ENCODE measurements around the gene NCAPD3.

NCAPD3 gene

GRCh38 chr11:134146598-134146997, 77.2 kb downstream of the NCAPD3 start:
- Mint-ChIP-seq H3K4me3 (no peak overlapping the region), H3K36me3 (ENCODE audit: low read depth) (peaks cover 37% of the 10 kb centered on the region), H3K27ac (no peak overlapping the region), H3K4me1 (ENCODE audit: low read depth) (no peaks in the 10 kb centered on the region), H3K9me3 (no peaks in the 10 kb centered on the region), H3K27me3 (no peaks in the 10 kb centered on the region)

DNA sequence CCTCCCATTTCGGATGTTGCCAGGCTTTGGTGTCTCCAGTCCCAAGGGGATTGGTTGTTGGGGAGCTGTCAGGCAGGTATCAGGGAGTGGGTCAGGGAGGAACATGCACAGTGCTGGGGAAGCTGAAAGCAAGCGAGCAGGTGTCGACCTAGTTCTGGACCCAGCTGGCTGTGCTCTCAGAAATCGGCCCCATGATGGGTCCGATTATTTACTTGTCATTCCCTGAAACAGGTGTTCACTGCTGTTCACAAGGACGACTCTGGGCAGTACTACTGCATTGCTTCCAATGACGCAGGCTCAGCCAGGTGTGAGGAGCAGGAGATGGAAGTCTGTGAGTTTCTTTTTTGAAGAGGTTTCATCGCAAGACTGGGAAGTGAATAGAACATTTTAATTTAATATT, 78.1 kb downstream of the NCAPD3 start:
- Mint-ChIP-seq H3K36me3 (ENCODE audit: low read depth) (peaks cover 28% of the 10 kb centered on the region), H3K27me3 (no peaks in the 10 kb centered on the region), H3K4me3 (no peak overlapping the region), H3K4me1 (ENCODE audit: low read depth) (no peaks in the 10 kb centered on the region), H3K27ac (no peak overlapping the region), H3K9me3 (no peaks in the 10 kb centered on the region)

- Mint-ChIP-seq H3K36me3 (ENCODE audit: low read depth) (peaks cover 26% of the 10 kb centered on the region), H3K27ac (no peak overlapping the region), H3K9me3 (no peaks in the 10 kb centered on the region), H3K27me3 (no peaks in the 10 kb centered on the region), H3K4me3 (no peak overlapping the region), H3K4me1 (ENCODE audit: low read depth) (peaks cover 1% of the 10 kb centered on the region)
These were observed 79.0 kb downstream of the NCAPD3 start for GRCh38 chr11:134144744-134145143.

DNA sequence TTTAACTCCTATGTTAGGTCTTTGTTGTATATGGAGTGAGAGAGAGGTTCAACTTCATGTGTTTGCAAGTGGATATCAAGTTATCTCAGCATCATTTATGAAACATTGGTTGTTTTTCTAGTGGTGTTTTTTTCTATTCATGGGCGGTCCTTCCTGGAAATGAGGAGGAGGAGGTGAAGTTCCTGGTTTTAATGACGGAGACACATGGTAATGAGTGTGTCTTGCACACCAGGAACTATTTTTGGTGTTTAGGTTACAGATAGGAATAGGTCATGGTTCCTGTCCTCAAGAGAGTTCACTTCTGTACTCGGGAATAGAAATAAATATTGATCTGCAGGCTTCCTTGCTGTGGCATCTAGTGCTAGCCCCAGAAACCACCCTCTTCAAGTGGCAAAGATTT, 80.0 kb downstream of the NCAPD3 start:
- H3K4me3 Mint-ChIP-seq: no peak overlapping the region
- H3K36me3 Mint-ChIP-seq (ENCODE audit: low read depth): peaks cover 16% of the 10 kb centered on the region
- no peaks in the 10 kb centered on the region for H3K9me3 Mint-ChIP-seq
- no peaks in the 10 kb centered on the region for H3K27me3 Mint-ChIP-seq
- H3K27ac Mint-ChIP-seq: peak overlapping the region; percentile 32
- H3K4me1 Mint-ChIP-seq (ENCODE audit: low read depth): peaks cover 8% of the 10 kb centered on the region

GRCh38 chr11:134142536-134142935, 81.2 kb downstream of the NCAPD3 start:
- Mint-ChIP-seq H3K27ac (no peak overlapping the region), H3K36me3 (ENCODE audit: low read depth) (peaks cover 10% of the 10 kb centered on the region), H3K9me3 (no peaks in the 10 kb centered on the region), H3K4me3 (no peak overlapping the region), H3K27me3 (no peaks in the 10 kb centered on the region), H3K4me1 (ENCODE audit: low read depth) (peaks cover 8% of the 10 kb centered on the region)

- Mint-ChIP-seq H3K4me3 (no peak overlapping the region), H3K4me1 (ENCODE audit: low read depth) (peaks cover 8% of the 10 kb centered on the region), H3K36me3 (ENCODE audit: low read depth) (peaks cover 7% of the 10 kb centered on the region), H3K9me3 (no peaks in the 10 kb centered on the region), H3K27me3 (no peaks in the 10 kb centered on the region), H3K27ac (no peak overlapping the region)
These were observed 82.7 kb downstream of the NCAPD3 start for GRCh38 chr11:134140961-134141490.

- Mint-ChIP-seq H3K36me3 (ENCODE audit: low read depth) (peaks cover 7% of the 10 kb centered on the region), H3K9me3 (no peaks in the 10 kb centered on the region), H3K27me3 (no peaks in the 10 kb centered on the region), H3K4me3 (no peak overlapping the region), H3K27ac (no peak overlapping the region), H3K4me1 (ENCODE audit: low read depth) (peaks cover 8% of the 10 kb centered on the region)
These were observed 83.9 kb downstream of the NCAPD3 start for GRCh38 chr11:134139873-134140331.

GRCh38 chr11:134139303-134139872, 84.4 kb downstream of the NCAPD3 start:
- Mint-ChIP-seq H3K9me3 (no peaks in the 10 kb centered on the region), H3K36me3 (ENCODE audit: low read depth) (peaks cover 7% of the 10 kb centered on the region), H3K4me3 (no peak overlapping the region), H3K27me3 (no peaks in the 10 kb centered on the region), H3K27ac (no peak overlapping the region), H3K4me1 (ENCODE audit: low read depth) (peaks cover 8% of the 10 kb centered on the region)

DNA sequence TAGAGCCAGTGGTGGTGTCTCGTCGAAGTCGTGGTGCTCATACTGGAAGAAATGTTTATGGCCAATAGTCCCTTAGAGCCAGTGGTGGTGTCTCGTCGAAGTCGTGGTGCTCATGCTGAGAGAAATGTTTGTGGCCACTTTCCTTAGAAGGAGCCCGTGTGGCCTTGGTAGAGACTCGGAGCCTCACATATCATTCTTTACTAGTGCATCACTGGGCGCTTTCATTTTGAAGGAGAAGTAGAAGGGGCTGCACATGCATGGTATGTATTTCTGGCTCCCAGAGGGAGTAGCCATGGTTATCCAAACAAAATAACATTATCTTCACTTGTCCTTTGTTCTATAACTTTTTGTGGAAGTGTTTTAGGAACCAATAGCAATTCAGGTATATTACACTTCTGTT, 85.4 kb downstream of the NCAPD3 start:
- H3K36me3 Mint-ChIP-seq (ENCODE audit: low read depth): no peaks in the 10 kb centered on the region
- H3K27ac Mint-ChIP-seq: no peak overlapping the region
- H3K27me3 Mint-ChIP-seq: no peaks in the 10 kb centered on the region
- peaks cover 7% of the 10 kb centered on the region for H3K9me3 Mint-ChIP-seq
- H3K4me1 Mint-ChIP-seq (ENCODE audit: low read depth): peaks cover 8% of the 10 kb centered on the region
- no peak overlapping the region for H3K4me3 Mint-ChIP-seq

DNA sequence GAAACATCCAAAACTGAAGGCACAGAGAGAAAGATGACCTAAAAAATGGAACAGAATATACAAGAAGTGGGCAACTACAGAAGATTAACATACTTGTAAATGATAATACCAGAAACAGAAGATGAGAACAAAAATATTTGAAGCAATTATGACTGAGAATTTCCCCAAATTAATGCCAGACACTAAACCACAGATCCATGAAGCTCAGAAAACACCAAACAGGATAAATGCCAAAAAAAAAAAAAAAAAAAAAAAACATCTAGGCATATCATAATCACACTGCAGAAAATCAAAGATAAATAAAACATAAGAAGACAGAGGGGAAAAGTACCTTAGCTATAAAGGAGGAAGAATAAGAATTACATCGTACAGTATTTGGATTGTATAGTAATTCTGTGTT, 89.6 kb downstream of the NCAPD3 start:
- H3K4me3 Mint-ChIP-seq: no peak overlapping the region
- H3K27ac Mint-ChIP-seq: no peak overlapping the region
- peaks cover 1% of the 10 kb centered on the region for H3K4me1 Mint-ChIP-seq (ENCODE audit: low read depth)
- H3K36me3 Mint-ChIP-seq (ENCODE audit: low read depth): peaks cover 10% of the 10 kb centered on the region
- peaks cover 18% of the 10 kb centered on the region for H3K9me3 Mint-ChIP-seq
- H3K27me3 Mint-ChIP-seq: no peaks in the 10 kb centered on the region

DNA sequence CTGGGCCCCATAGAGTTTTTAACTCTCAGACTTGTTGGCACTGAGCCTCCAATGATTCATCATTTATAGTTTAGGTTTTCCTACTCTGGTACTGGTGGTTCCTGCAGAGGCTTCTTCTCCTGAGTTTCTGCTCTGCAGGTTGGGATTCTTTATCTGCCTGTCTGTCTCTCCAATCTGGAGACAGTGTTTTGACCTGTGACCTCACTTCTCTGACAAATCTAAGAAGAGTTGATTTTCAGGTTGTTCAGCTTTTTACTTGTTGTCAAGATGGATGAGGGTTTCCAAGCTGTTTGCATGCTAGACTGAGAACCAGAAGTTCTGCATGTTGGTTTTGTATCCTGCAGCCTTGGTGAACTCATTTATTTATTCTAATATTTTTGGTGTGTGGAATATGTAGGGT, 91.0 kb downstream of the NCAPD3 start:
- Mint-ChIP-seq H3K36me3 (ENCODE audit: low read depth) (peaks cover 10% of the 10 kb centered on the region), H3K27ac (no peak overlapping the region), H3K4me3 (no peak overlapping the region), H3K27me3 (no peaks in the 10 kb centered on the region), H3K9me3 (peaks cover 18% of the 10 kb centered on the region), H3K4me1 (ENCODE audit: low read depth) (no peaks in the 10 kb centered on the region)

- Mint-ChIP-seq H3K9me3 (peaks cover 18% of the 10 kb centered on the region), H3K36me3 (ENCODE audit: low read depth) (peaks cover 10% of the 10 kb centered on the region), H3K4me1 (ENCODE audit: low read depth) (no peaks in the 10 kb centered on the region), H3K4me3 (no peak overlapping the region), H3K27ac (no peak overlapping the region), H3K27me3 (no peaks in the 10 kb centered on the region)
These were observed 92.0 kb downstream of the NCAPD3 start for GRCh38 chr11:134131628-134132244.

GRCh38 chr11:134126217-134126822, 97.4 kb downstream of the NCAPD3 start:
- H3K27ac Mint-ChIP-seq: no peak overlapping the region
- peaks cover 2% of the 10 kb centered on the region for H3K9me3 Mint-ChIP-seq
- peaks cover 12% of the 10 kb centered on the region for H3K4me1 Mint-ChIP-seq (ENCODE audit: low read depth)
- peaks cover 39% of the 10 kb centered on the region for H3K27me3 Mint-ChIP-seq
- H3K4me3 Mint-ChIP-seq: no peak overlapping the region
- peaks cover 2% of the 10 kb centered on the region for H3K36me3 Mint-ChIP-seq (ENCODE audit: low read depth)

GRCh38 chr11:134125507-134125906, 98.3 kb downstream of the NCAPD3 start:
- Mint-ChIP-seq H3K36me3 (ENCODE audit: low read depth) (no peaks in the 10 kb centered on the region), H3K4me1 (ENCODE audit: low read depth) (peaks cover 12% of the 10 kb centered on the region), H3K4me3 (no peak overlapping the region), H3K9me3 (no peaks in the 10 kb centered on the region), H3K27ac (no peak overlapping the region), H3K27me3 (peaks cover 39% of the 10 kb centered on the region)

GRCh38 chr11:134124660-134125451, 98.9 kb downstream of the NCAPD3 start:
- Mint-ChIP-seq H3K36me3 (ENCODE audit: low read depth) (no peaks in the 10 kb centered on the region), H3K27me3 (peaks cover 39% of the 10 kb centered on the region), H3K27ac (no peak overlapping the region), H3K9me3 (no peaks in the 10 kb centered on the region), H3K4me1 (ENCODE audit: low read depth) (peaks cover 12% of the 10 kb centered on the region), H3K4me3 (peak overlapping the region; percentile 35)
